GM21367 (cell line): Measurements from ENCODE around the gene CSF2RB.
"Not testable (repeated sequence)": the region's sequence is repeated elsewhere in the genome, so short reads cannot be mapped to it uniquely, and the experiment has no call there.

Source experiments
- ATAC-seq: cut with Tn5 transposase; IDR thresholded peaks from one replicate; pipeline ENCODE4 v1.9.1; 2021; ENCODE audit not compliant: unreplicated experiment

The CSF2RB gene

DNA sequence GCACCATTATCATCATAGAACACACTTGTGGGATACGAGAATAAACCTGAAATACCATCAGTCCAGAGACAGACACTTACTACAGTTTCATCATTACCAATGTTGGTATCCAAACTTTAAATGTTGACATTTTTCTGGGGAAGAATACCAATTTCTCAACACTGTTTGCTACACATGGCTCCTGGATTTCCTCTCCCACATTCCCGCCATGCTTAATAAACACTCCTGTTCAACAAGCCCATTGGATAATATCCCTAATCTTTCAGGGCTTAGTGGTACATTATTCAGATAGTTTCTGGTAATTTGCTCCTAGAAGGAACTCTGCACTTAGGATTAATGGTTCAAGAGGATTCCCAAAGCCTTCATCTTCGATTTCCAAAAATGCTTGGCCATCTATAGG, 48.2 kb downstream of the CSF2RB start:
- ATAC-seq, result no peak

DNA sequence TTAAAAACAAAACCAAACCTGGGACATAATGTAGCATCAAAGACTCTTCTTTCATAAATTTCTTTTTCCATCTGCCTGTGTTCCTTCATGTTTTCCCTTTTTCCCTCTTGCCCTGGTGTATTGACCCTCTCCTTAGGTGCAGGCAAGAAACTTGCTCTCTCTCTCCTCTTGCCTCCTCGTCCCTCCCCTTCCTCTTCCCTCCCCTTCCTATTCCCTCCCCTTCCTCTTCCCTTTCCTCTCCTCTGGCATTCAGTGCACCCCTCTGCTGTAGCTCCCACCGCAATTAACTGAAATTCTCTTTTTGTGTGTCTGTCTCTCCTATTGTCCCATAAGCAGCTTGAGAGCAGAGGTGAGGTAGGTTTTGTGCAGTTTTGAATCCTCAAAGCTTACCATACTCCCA, 49.9 kb downstream of the CSF2RB start:
- ATAC-seq, result no peak

DNA sequence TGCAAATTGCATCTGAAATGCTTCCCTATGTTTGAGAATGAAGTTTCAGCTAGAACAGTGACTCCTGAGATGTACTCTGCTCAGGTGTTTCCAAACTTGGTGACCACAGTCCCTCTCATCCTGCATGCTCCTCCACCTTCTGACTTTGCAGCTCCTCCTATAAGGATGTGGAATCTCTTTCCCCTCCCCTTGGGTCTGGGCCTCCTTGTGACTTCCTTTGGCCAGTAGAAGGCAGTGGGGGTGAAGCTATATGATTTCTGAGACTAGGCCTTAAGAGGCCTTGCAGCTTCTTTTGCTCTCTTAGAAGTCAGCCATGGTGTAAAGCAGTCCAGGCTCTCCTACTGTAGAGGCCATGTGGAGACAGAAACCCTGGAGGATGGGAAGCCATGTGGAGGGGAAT, 50.7 kb downstream of the CSF2RB start:
- ATAC-seq, result no peak

DNA sequence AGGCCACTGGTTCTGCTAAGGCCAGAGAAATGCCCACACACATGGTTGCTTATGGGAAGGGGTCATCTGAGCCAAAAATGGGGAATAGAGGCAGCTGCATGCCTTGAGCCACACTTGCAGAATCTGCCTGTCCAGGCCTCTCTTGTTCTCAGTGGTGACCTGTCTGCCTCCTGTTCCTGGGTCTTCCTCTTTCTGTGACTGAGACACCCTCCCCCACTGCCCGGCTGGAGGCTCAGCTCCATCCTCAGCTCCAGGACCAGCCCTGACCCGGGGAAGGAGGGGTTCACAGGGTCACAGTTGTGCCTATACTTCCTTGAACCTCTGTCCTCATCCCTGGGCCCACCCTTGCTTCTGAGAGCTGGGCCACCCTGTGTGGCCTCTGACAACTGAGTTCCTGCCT, 52.3 kb downstream of the CSF2RB start:
- no peak for ATAC-seq

DNA sequence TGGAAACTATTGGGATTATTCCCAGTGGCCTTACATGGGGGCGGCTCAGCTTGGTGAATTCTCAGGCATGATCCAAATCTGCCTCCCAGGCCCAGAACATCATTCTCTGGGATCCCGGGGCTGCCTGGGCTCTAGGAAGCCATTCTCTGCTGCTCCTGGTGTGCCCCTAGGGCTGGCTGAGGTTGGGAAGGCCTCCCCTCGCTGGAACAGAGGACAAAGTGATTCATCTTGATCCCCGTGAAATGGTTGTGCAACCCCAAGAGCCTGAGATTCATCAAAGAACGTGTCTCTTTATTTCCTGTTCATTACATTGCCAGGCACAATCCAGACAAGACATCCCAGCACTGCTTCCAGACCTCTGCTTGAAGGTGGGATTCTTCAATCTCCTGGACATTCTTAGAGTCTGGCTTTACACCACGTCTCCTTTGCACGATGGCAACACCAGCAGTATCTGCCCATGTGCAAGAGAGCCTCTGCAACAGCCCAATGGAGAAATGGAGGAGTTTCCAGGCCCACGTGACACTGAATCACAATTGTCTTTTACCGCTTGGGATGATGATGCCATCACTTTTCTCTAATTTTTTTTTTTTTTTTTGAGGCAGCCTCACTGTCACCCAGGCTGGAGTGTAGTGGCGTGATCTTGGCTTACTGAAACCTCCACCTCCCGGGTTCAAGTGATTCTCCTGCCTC, 53.6 kb downstream of the CSF2RB start:
- no peak for ATAC-seq

DNA sequence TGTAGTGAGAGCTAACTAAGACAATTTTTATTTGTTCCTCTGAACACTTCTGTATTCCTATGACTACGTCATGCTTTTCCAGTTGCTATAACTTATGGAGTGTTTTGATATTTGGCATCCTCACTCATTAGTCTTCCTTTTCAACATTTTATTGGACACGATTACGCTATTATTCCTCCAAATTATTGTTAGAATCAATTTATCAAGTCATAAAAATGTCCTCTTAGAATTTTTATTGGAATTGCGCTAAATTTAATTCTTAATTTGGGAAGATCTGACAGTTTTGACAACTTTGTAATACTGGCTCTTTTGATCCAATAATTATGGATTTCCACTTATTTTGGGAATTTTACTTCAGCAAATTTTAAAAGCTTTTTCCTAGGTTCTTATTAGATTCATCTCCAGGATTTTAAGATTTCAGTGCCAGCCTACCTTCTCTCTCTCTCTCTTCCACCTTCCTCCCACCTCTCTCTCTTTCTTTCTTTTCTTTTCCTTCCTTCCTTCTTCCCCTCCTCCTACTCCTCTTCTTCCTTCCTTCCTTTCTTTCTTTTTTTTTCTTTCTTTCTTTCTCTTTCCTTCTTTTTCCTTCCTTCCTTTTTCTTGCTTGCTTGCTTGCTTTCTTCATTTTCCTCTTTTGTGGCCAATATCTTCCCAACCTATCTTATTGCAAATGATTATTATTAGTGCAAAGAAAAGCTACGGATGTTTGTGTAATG, 55.0 kb downstream of the CSF2RB start:
- ATAC-seq, result no peak

DNA sequence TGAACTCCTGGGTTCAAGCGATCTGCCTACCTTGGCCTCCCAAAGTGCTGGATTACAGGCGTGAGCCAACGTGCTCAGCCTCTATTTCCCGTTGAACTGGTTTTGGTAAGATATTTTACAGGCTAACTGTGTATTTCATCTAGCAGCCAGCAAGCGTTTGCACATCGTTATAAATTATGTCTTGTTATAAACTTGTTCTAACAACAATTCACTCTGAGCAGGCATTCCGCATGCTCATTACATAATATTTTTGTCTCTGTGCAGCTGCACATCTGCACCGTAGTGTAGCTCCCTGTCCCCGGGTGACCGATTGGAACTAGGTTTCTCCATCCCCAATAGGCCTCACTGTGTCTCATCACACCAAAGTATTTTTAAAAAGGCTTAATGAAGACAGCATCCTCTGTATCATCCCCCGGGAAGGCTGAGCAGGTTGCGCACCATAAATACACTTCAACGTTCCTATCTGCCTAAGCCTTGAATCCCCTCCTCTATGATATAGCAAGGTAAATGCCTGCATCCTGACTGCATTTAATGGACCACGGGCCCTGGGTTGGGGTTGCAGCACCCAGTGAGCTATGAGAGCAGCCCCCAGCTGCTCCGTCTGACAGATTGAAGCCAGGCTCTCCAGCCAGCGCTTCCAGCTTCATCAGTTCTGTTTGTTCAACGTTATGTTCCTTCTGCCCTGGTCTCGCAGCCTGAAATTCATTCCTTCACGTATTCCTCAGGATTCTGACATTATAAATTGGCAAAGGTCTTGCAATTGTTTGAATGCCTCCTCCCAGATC, 58.1 kb downstream of the CSF2RB start:
- no peak for ATAC-seq

DNA sequence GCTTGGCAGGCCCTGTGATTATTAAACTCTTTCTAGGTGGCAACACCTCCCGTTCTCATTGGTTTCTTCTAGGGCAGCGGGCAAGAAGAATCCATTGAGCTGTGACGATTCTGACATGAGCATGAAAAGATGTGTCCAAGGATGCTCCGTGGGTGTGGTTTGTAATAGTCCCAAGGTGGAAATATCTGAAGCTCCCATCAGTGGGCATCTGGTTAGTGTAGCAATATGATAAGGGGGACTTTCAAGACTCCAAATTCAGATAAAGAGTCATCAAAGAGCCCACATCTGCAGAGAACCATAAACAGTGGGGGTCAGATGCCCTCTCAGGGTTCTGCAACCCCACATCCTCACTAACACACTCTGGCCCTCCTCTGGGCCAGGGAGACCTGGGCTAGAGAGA, 63.2 kb downstream of the CSF2RB start:
- no peak for ATAC-seq

DNA sequence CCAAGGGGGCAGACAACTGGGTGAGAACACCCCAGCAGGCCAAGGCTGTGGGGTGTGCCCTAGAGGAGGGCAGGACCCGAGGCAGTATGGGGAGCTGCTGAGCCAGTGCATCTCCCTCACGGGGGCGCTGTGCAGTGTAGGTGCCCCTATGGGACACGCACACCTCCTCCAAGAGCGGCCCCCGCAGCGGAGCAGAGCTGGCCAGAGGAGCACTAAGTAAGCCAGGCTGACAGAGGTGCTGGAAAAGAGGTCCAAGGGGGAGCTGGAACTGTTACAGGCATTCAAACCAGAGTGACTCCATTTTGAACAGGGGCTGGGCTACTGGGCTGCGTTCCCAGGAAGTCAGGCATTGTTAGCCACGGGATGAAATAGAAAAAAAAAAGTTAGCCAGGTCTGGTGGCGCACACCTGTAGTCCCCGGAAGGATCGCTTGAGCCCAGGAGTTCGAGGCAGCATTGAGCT, 64.0 kb downstream of the CSF2RB start:
- peak; percentile 51 for ATAC-seq

DNA sequence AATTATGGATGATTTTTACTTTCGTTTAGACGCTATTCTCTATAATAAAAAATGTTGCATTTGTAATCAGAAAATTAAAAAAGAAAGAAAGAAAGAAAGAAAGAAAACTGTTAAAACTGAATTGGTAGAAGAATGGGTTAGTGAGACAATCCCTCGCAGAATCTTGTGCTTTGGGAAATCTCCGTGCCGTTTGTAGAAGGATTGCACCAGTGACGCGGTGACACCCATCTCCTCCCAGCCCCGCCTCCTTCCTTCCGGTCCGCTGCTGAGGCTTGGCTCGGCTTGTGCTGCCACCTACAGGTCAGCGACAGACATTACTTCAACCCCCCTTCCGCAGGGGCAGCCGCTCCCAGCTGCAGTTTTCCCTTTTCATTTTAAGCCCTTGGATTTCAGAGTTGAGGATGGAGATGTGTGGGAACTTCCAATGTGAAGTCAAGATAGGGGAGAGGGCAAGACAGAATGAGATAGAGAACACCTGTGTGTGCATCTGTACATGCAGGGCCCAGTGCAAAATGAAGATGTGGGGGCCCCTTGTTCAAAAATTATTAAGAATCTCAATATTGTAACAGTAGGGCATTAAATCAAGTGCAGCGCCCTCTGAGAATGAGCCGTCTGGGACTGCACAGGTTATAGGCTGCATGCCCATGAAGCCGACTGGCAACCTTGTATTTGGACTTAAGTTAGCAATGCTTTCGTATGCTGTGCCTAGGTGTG, 64.7 kb downstream of the CSF2RB start:
- ATAC-seq, result peak; percentile 77

DNA sequence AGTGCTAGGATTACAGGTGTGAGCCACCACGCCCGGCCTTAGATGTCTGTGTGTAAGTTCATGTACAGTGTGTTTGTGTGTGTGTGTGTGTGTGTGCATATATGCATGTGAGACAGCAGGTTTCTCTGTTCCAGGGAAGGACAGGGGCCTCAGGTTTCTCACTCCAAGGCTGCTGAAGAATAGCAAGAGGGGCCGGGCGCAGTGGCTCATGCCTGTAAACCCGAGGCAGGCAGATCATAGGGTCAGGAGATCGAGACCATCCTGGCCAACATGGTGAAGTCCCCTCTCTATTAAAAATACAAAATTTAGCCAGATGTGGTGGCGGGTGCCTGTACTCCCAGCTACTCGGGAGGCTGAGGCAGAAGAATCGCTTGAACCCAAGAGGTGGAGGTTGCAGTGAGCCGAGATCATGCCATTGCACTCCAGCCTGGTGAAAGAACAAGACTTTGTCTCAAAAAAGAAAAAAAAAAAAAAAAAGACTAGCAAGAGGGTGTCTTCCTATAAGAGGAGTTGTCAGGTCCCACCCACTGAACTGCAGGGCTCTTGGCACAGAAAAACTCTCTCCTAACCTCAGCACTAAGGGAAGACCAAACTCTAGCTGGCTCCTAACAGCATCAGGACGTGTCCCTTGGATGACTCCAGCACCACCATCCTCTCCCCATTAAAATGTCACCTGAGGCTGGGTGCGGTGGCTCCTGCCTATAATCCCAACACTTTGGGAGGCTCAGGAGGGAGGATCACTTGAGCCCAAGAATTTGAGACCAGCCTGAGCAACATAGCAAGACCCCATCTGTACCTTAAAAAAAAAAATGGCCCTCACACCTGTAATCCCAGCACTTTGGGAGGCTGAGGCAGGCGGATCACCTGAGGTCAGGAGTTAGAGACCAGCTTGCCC, 65.8 kb downstream of the CSF2RB start:
- ATAC-seq, result no peak

DNA sequence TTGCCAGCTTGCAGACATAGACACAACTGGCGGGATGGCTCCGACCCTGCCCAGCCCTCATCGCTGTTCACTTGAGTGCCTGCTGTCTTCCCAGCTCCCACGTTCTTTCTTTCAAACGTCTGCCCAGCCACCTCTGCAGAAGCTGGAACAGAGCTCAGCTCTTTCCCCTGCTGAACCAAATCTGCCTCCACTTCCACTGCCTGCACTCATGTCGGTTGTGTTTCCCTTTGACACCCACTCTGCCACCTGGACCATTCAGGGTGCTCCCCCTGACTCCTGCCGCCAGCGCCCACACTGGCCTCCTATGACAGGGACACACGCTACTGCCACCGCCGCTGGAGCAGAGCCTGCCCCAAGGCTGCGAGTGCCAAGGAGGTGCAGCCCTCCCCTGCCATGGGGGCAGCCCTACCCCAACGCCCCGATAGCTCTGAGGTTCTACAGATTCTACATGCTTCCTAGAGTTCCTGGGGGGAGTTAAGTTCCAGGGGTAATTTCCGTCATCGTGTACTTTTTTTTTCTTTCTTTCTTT, 67.9 kb downstream of the CSF2RB start:
- ATAC-seq, result no peak

DNA sequence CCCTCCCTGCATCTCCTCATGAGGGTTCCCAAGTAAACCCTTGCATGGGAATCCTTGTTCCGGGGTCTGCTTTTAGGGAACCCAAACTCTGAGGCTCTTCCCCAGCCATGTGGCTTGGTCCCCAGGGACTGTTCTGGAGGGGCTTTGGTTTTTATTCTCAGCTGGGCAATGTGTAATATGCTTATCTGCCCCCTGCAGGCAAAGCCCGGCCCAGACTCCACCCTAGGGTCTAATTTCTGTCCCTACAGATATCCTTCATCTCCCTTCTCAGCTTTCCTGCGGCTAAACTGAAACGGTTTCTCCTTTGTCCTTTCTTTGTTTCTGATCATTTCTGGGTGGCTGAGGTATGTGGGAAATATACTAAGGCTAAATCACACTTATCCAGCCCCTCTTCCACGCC, 68.7 kb downstream of the CSF2RB start:
- ATAC-seq, result no peak

DNA sequence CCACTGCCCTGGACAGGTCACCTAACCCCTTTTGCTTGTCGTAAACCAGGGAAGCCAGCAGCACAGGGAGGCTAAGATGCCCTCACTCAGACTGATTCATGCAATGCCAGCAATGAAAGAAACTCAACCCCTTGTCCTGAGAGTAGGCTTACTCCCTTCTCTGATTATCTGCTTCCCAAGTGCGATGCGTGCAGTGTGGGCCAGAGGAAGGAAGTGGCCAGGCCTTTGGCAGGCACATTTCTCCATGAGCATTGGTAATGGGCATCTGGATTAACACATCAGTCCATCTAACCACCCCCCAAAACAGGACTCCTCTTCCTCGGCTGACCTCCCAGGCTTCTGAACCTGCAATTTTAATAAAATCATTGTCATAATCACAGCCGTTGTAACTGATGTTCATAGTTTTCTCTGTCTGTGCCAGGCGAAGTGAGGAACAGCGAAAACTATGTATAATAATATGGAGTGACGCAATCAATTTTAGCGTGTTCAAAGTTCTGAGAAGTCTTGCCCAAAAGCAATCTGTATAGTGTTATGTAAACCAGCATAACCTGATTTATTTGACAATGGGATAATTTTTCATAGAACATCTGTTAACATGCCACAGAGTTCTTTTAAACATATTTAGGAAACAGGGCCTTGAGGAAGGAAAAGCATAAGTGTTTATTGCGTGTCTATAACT, 71.9 kb downstream of the CSF2RB start:
- no peak for ATAC-seq

DNA sequence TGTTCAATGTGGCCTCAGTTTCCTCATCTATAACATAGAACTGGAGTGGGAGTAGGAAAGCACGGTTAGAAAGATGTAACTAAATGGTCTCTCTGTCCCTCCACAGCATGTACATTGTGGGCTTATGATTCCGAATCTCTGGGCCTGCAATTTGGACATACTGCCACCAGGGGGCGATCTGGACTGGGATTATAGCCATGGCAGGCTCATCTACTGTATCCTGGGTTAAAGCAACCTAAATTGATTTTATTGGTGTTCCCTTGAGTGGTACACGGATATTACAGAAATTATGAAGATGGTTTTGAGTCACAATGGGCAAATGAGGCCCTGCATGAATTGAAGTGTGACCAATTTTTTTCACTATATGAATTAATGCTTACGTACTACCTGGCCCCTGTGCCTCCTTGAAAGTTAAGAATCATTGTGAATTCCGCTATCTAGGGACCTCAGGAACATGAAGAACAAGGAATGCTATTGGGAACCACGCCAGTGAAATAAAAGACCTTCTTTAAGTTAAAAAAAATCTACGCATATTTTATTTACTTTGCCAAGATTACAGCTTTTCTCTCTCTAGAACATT, 72.9 kb downstream of the CSF2RB start:
- no peak for ATAC-seq

DNA sequence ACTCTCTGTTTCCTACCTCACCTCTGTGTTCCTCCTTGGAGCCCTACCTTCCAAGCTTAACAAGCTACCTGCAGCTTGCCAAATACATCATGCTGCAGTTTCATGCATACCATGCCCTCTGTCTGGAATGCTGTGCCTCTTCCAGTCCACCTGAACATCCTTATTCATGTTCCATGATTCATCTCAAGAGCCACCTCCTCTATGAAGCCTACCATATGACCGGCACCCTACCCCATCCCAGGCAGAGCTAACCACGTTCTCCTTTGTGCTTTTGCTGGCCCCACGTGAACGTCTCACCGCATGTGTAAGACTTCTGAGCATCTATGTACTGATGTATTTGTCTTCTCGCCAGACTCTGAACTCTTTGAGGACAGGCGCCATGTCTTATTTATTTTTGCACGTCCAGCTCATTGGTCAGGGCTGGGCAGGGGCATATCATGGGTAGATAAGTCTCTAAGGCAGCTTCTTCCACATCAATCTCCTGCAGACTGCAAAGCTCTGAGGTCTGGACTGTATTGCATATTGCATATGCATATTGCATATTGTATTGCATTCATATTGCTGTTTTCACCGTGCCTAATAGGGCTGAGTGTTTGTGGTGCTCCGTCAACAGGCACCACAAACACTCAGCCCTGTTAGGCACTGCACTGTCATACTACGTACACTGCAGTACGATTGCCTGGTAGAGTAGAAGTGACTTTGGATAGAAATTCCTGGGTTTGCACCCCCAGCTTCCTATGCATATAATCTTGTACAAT, 74.8 kb downstream of the CSF2RB start:
- no peak for ATAC-seq

DNA sequence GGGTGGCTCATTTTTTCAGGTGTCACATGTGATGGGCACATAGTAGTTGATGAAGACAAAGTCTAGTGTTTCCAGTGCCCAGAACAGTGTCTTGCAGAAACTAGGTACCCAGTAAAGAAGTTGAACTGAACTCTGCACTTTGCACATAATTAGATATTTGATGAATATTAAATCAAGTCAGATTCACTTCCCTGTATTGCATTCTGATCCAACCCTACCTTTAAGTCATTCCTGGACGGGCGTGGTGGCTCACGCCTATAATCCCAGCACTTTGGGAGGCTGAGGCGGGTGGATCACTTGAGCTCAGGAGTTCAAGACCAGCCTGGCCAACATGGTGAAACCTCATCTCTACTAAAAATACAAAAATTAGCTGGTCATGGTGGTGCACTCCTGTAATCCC, 75.6 kb downstream of the CSF2RB start:
- ATAC-seq, result not testable (repeated sequence)
